ENCODE measurements around the gene PRICKLE1. TPM values are rescaled to one million over a fixed set of nuclear protein-coding genes. Genes with fewer than 3 reads are reported as not detected.

The PRICKLE1 gene
- polyA plus RNA-seq, 1 donor (not counting 4 experiments of a cell fraction or from before 2014, with no cell fraction given): 3.5 TPM

DNA sequence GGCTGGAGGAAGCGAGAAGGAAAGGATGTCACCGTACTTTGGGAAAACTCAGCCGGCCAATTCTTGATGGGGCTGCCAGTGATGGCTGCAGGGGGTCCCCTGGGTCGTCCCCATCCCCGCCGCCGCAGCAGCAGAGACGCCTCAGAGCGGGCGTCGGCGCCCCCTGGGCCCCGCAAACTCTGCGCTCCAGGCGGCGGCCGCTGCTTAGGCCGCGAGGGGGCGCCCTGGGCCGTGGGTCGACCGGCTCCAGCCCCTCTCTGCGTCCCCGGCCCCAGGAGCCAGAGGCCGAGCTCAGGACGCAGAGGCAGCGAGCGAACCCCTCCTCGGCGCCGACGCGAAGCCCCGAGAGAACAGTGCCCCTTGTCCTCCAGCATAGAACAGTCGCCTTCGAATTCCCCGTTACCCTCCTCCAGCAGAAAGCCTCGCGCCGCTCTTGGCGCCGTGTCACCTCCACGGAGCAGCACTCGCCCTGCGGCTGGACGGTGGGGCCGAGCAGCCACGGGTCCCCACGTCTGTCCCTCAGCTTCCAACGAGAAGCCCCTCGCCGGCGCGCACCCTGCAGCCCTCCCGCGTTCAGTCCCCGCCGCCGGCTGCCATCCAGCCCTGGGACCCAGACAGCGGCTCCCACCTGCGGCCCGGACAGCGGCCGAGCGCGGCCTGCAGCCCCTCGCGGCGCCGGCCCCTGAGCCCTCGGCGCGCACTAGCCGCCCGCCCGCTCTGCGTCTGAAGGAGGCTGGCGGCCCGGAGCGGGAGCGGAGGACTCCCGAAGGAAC lies 106.6 kb downstream of the PRICKLE1 start:
- H4K20me1 ChIP-seq (ENCODE audit: control insufficient read depth, extremely low read depth, insufficient read depth, low read length): no peaks in the 10 kb centered on the region
- H3K9me3 ChIP-seq (ENCODE audit: control insufficient read depth, low read depth, low read length): no peaks in the 10 kb centered on the region
- peak overlapping the region; percentile 94 for H3K4me2 ChIP-seq (ENCODE audit: control insufficient read depth, extremely low read depth, insufficient read depth, low read depth, low read length)
- H3K79me2 ChIP-seq (ENCODE audit: control insufficient read depth, insufficient read depth, low read length): peaks cover 37% of the 10 kb centered on the region
- no peak for TF ChIP-seq EZH2 (IDR thresholded peaks at IDR 0.05; ENCODE audit: low read length)
- TF ChIP-seq, protein P1, sequence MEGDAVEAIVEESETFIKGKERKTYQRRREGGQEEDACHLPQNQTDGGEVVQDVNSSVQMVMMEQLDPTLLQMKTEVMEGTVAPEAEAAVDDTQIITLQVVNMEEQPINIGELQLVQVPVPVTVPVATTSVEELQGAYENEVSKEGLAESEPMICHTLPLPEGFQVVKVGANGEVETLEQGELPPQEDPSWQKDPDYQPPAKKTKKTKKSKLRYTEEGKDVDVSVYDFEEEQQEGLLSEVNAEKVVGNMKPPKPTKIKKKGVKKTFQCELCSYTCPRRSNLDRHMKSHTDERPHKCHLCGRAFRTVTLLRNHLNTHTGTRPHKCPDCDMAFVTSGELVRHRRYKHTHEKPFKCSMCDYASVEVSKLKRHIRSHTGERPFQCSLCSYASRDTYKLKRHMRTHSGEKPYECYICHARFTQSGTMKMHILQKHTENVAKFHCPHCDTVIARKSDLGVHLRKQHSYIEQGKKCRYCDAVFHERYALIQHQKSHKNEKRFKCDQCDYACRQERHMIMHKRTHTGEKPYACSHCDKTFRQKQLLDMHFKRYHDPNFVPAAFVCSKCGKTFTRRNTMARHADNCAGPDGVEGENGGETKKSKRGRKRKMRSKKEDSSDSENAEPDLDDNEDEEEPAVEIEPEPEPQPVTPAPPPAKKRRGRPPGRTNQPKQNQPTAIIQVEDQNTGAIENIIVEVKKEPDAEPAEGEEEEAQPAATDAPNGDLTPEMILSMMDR (optimal IDR thresholded peaks at IDR 0.05 in 1 of 3, IDR thresholded peaks at IDR 0.05 in 1 of 3, conservative IDR thresholded peaks at IDR 0.05 in 1 of 3; ENCODE audit: extremely low read depth in 1 of 3, insufficient read depth in 2 of 3, low read length in 3 of 3): peak; percentile 51 to 86 (median 82)
- peak overlapping the region; percentile 76 for H3K9ac ChIP-seq (ENCODE audit: control insufficient read depth, extremely low read depth, insufficient read depth, low read length)
- H3K9me1 ChIP-seq (ENCODE audit: control insufficient read depth, extremely low read depth, insufficient read depth, low read length): no peaks in the 10 kb centered on the region
- peak overlapping the region; percentile 96 for H2AFZ ChIP-seq (ENCODE audit: control insufficient read depth, low read length)
- peak overlapping the region; percentile 55 to 88 (median 72) for H3K4me3 ChIP-seq (ENCODE audit: control insufficient read depth in 2 of 3, extremely low read depth in 1 of 3, insufficient read depth in 2 of 3, low read depth in 1 of 3, low read length in 3 of 3)
- FAIRE-seq (no peak), DNase-seq (ENCODE audit: low read depth, low spot score) (no peak)
- dilution Hi-C loops (cut with MboI; ENCODE audit: extremely low pct_ligation_motif_present, low sequenced_read_pairs): no loop called here
- H3K4me1 ChIP-seq (ENCODE audit: control insufficient read depth, extremely low read depth, insufficient read depth, low read length): peaks cover 27% of the 10 kb centered on the region
- no peaks in the 10 kb centered on the region for H3K36me3 ChIP-seq (ENCODE audit: control insufficient read depth in 2 of 2, extremely low read depth in 1 of 2, insufficient read depth in 2 of 2, low read length in 2 of 2)
- peak overlapping the region; percentile 58 for H3K27ac ChIP-seq (ENCODE audit: control insufficient read depth, insufficient read depth, low read length)
- H3K27me3 ChIP-seq (ENCODE audit: control insufficient read depth, extremely low read depth, insufficient read depth, low read length): no peaks in the 10 kb centered on the region

DNA sequence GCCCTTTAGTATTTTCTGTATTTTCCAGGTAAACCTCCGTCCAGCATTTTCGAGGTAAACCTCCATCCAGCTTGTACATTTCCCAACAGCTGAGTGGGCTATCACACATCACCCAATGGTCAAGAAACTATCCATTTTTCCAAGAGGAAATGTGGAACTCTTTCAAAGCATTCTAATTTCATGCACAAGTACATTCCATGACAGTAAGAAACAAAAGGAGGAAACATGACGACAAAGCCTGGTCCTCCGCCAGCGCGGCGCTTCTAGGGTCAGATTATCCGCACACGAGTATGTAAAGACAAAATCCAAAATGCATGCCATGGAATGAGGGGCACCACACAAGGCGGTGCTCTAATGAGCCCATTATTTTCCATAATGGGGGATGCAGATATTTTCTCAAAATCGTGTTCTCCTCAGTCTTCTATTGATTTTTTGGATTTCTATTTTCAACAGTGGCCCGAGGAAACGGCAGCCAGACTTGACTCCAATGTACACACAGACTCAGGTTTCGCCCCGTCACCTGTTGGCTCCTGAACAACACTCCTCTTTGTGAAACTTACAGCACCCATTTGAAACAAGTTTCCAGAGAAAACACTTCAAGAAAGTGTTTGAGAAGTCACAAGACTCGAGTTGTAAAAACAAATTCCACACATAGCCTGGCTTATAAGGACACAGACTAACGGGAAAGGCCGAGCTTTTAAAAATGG lies 107.4 kb downstream of the PRICKLE1 start:
- dilution Hi-C loops (cut with MboI; ENCODE audit: extremely low pct_ligation_motif_present, low sequenced_read_pairs): no loop called here
- Histone ChIP-seq H3K27me3 (ENCODE audit: control insufficient read depth, extremely low read depth, insufficient read depth, low read length) (no peaks in the 10 kb centered on the region), H3K36me3 (ENCODE audit: control insufficient read depth in 2 of 2, extremely low read depth in 1 of 2, insufficient read depth in 2 of 2, low read length in 2 of 2) (no peaks in the 10 kb centered on the region), H3K4me2 (ENCODE audit: control insufficient read depth, extremely low read depth, insufficient read depth, low read depth, low read length) (peak overlapping the region; percentile 94), H4K20me1 (ENCODE audit: control insufficient read depth, extremely low read depth, insufficient read depth, low read length) (no peaks in the 10 kb centered on the region), H3K4me1 (ENCODE audit: control insufficient read depth, extremely low read depth, insufficient read depth, low read length) (peaks cover 27% of the 10 kb centered on the region), H3K4me3 (ENCODE audit: control insufficient read depth in 2 of 3, extremely low read depth in 1 of 3, insufficient read depth in 2 of 3, low read depth in 1 of 3, low read length in 3 of 3) (peak overlapping the region; percentile 55 to 88 (median 72)), H3K79me2 (ENCODE audit: control insufficient read depth, insufficient read depth, low read length) (peaks cover 40% of the 10 kb centered on the region), H3K27ac (ENCODE audit: control insufficient read depth, insufficient read depth, low read length) (peak overlapping the region; percentile 58), H3K9ac (ENCODE audit: control insufficient read depth, extremely low read depth, insufficient read depth, low read length) (peak overlapping the region; percentile 76), H2AFZ (ENCODE audit: control insufficient read depth, low read length) (peak overlapping the region; percentile 49), H3K9me3 (ENCODE audit: control insufficient read depth, low read depth, low read length) (no peaks in the 10 kb centered on the region), H3K9me1 (ENCODE audit: control insufficient read depth, extremely low read depth, insufficient read depth, low read length) (no peaks in the 10 kb centered on the region)
- DNase-seq (ENCODE audit: low read depth, low spot score): no peak
- no peak for FAIRE-seq
- TF ChIP-seq, protein P1 (optimal IDR thresholded peaks at IDR 0.05 in 1 of 3, IDR thresholded peaks at IDR 0.05 in 1 of 3, conservative IDR thresholded peaks at IDR 0.05 in 1 of 3; ENCODE audit: extremely low read depth in 1 of 3, insufficient read depth in 2 of 3, low read length in 3 of 3): no peak
- no peak for TF ChIP-seq EZH2 (IDR thresholded peaks at IDR 0.05; ENCODE audit: low read length)
